ENCODE results near the gene SBK2.
"Not testable (repeated sequence)": the region's sequence is repeated elsewhere in the genome, so short reads cannot be mapped to it uniquely, and the experiment has no call there.

The SBK2 gene

GRCh38 chr19:55536951-55537740 lies at the start of gene SBK2:
Gene SBK2, minus strand, starts transcription at chr19:55537133. Its CDS starts 839 bp downstream, at chr19:55536294.
- DNase-seq, result no peak

- peak in 53 of 56 donors; percentile 12 to 83 (median 68) for DNase-seq
These were observed 48.9 kb upstream of the SBK2 start for GRCh38 chr19:55585658-55586339.

- no peak for DNase-seq
These were observed 47.9 kb upstream of the SBK2 start for GRCh38 chr19:55584871-55585270.

GRCh38 chr19:55583897-55584296 lies 47.0 kb upstream of the SBK2 start:
- not testable (repeated sequence) for DNase-seq

GRCh38 chr19:55582284-55582683 lies 45.4 kb upstream of the SBK2 start:
- DNase-seq, result not testable (repeated sequence)

- no peak for DNase-seq
These were observed 44.9 kb upstream of the SBK2 start for GRCh38 chr19:55581823-55582223.

- peak in 1 of 56 donors; percentile 66 for DNase-seq
These were observed 44.4 kb upstream of the SBK2 start for GRCh38 chr19:55581145-55581822.

- peak; percentile 7 to 93 (median 83) for DNase-seq
These were observed 43.8 kb upstream of the SBK2 start, which contains the start of gene ZNF579 for GRCh38 chr19:55580628-55581144. Gene ZNF579, minus strand, starts transcription at chr19:55580848. Its CDS starts 1,209 bp downstream, at chr19:55579639.

- DNase-seq, result peak in 14 of 56 donors; percentile 17 to 53 (median 32)
These were observed 43.1 kb upstream of the SBK2 start for GRCh38 chr19:55579766-55580621.

- no peak for DNase-seq
These were observed 42.1 kb upstream of the SBK2 start for GRCh38 chr19:55578761-55579747.

GRCh38 chr19:55578031-55578760 lies 41.3 kb upstream of the SBK2 start:
- no peak for DNase-seq

GRCh38 chr19:55576746-55577145 lies 39.8 kb upstream of the SBK2 start:
- DNase-seq, result no peak

GRCh38 chr19:55573929-55574328 lies 37.0 kb upstream of the SBK2 start:
- not testable (repeated sequence) for DNase-seq

GRCh38 chr19:55569477-55569876 lies 32.5 kb upstream of the SBK2 start:
- not testable (repeated sequence) for DNase-seq

- DNase-seq, result no peak
These were observed 30.9 kb upstream of the SBK2 start for GRCh38 chr19:55567708-55568328.

GRCh38 chr19:55566823-55567222 lies 29.9 kb upstream of the SBK2 start:
- DNase-seq, result no peak

GRCh38 chr19:55563261-55563690 lies 26.3 kb upstream of the SBK2 start:
- no peak for DNase-seq

GRCh38 chr19:55559684-55560083 lies 22.8 kb upstream of the SBK2 start:
- DNase-seq, result no peak
